Glutamatergic neuron (in vitro differentiated cells): ENCODE measurements around the gene FKBP10. TPM values are rescaled to one million over a fixed set of nuclear protein-coding genes. Genes with fewer than 3 reads are reported as not detected.

Experiments
- DNase-seq: peaks from one replicate; pipeline ENCODE4 v3.0.0; 2022
- H3K27ac Mint-ChIP-seq: one replicate; pipeline ENCODE4 v1.8.0; 2020; ENCODE audit warnings: mild to moderate bottlenecking, mixed read lengths, inconsistent platforms; ENCODE audit not compliant: unreplicated experiment
- H3K27me3 Mint-ChIP-seq: one replicate; pipeline ENCODE4 v1.8.0; 2020; ENCODE audit warnings: mild to moderate bottlenecking, moderate library complexity, mixed read lengths, inconsistent platforms; ENCODE audit not compliant: unreplicated experiment
- H3K36me3 Mint-ChIP-seq: one replicate; pipeline ENCODE4 v1.8.0; 2020; ENCODE audit warnings: mild to moderate bottlenecking, mixed read lengths, inconsistent platforms; ENCODE audit not compliant: unreplicated experiment
- H3K4me1 Mint-ChIP-seq: one replicate; pipeline ENCODE4 v1.8.0; 2020; ENCODE audit warnings: mild to moderate bottlenecking, low read depth, mixed read lengths, inconsistent platforms; ENCODE audit not compliant: unreplicated experiment
- H3K4me3 Mint-ChIP-seq: one replicate; pipeline ENCODE4 v1.8.0; 2020; ENCODE audit warnings: mild to moderate bottlenecking, mixed read lengths, inconsistent platforms; ENCODE audit not compliant: unreplicated experiment
- H3K9me3 Mint-ChIP-seq: one replicate; pipeline ENCODE4 v1.8.0; 2020; ENCODE audit warnings: mild to moderate bottlenecking, moderate library complexity, mixed read lengths, inconsistent platforms; ENCODE audit not compliant: unreplicated experiment
- CTCF ChIP-seq: fragments of 200-600 bp; sonication (generic); IDR thresholded peaks from one replicate; pipeline ENCODE4 v1.5.0; 2021; ENCODE audit not compliant: partially characterized antibody, unreplicated experiment
- total RNA-seq: library from RNA; stranded (reverse); fragmentation: NEBNext Ultra II Directional; extraction: Animal tissue kit (Norgen Biotek cat#: 25700); gene quantifications from one replicate; pipeline ENCODE4 v1.2.1, GENCODE V29; 2021; ENCODE audit not compliant: unreplicated experiment

The FKBP10 gene
- total RNA-seq, 1 donor from 2014 or later = 28.5 TPM

GRCh38 chr17:41768682-41769288 lies 44.0 kb upstream of the FKBP10 start:
- Mint-ChIP-seq H3K27ac (no peak overlapping the region), H3K9me3 (peaks cover 24% of the 10 kb centered on the region), H3K4me1 (peaks cover 18% of the 10 kb centered on the region), H3K36me3 (peaks cover 5% of the 10 kb centered on the region), H3K4me3 (no peak overlapping the region), H3K27me3 (peaks cover 23% of the 10 kb centered on the region)
- TF ChIP-seq CTCF = no peak
- no peak for DNase-seq

GRCh38 chr17:41769346-41769862 lies 43.4 kb upstream of the FKBP10 start:
- Mint-ChIP-seq H3K4me1 (peaks cover 21% of the 10 kb centered on the region), H3K4me3 (no peak overlapping the region), H3K9me3 (peaks cover 24% of the 10 kb centered on the region), H3K27me3 (peaks cover 24% of the 10 kb centered on the region), H3K27ac (no peak overlapping the region), H3K36me3 (peaks cover 5% of the 10 kb centered on the region)
- TF ChIP-seq CTCF = no peak
- no peak for DNase-seq

- no peak for TF ChIP-seq CTCF
- Mint-ChIP-seq H3K9me3 (peaks cover 24% of the 10 kb centered on the region), H3K27me3 (peaks cover 24% of the 10 kb centered on the region), H3K4me3 (no peak overlapping the region), H3K27ac (no peak overlapping the region), H3K4me1 (peaks cover 21% of the 10 kb centered on the region), H3K36me3 (peaks cover 5% of the 10 kb centered on the region)
- DNase-seq = no peak
Measured at GRCh38 chr17:41769985-41770384, 42.8 kb upstream of the FKBP10 start.

- DNase-seq = no peak
- H3K27ac Mint-ChIP-seq = no peak overlapping the region
- H3K27me3 Mint-ChIP-seq = peaks cover 23% of the 10 kb centered on the region
- peaks cover 23% of the 10 kb centered on the region for H3K9me3 Mint-ChIP-seq
- no peak for TF ChIP-seq CTCF
- peaks cover 5% of the 10 kb centered on the region for H3K36me3 Mint-ChIP-seq
- peak overlapping the region; percentile 7 for H3K4me3 Mint-ChIP-seq
- H3K4me1 Mint-ChIP-seq = peaks cover 35% of the 10 kb centered on the region
Measured at GRCh38 chr17:41771389-41772206, 41.2 kb upstream of the FKBP10 start.

- no peak for DNase-seq
- H3K4me3 Mint-ChIP-seq = no peak overlapping the region
- H3K27ac Mint-ChIP-seq = peak overlapping the region; percentile 86
- H3K4me1 Mint-ChIP-seq = peaks cover 35% of the 10 kb centered on the region
- TF ChIP-seq CTCF = no peak
- peaks cover 23% of the 10 kb centered on the region for H3K9me3 Mint-ChIP-seq
- H3K27me3 Mint-ChIP-seq = peaks cover 23% of the 10 kb centered on the region
- H3K36me3 Mint-ChIP-seq = peaks cover 5% of the 10 kb centered on the region
Measured at GRCh38 chr17:41772218-41772585, 40.6 kb upstream of the FKBP10 start.
